ENCODE measurements around the gene UGGT1.
A peak's percentile ranks its signal among the peaks of the same experiment; 100 is the strongest.
"Not testable (repeated sequence)": the region's sequence is repeated elsewhere in the genome, so short reads cannot be mapped to it uniquely, and the experiment has no call there.

The UGGT1 gene

DNA sequence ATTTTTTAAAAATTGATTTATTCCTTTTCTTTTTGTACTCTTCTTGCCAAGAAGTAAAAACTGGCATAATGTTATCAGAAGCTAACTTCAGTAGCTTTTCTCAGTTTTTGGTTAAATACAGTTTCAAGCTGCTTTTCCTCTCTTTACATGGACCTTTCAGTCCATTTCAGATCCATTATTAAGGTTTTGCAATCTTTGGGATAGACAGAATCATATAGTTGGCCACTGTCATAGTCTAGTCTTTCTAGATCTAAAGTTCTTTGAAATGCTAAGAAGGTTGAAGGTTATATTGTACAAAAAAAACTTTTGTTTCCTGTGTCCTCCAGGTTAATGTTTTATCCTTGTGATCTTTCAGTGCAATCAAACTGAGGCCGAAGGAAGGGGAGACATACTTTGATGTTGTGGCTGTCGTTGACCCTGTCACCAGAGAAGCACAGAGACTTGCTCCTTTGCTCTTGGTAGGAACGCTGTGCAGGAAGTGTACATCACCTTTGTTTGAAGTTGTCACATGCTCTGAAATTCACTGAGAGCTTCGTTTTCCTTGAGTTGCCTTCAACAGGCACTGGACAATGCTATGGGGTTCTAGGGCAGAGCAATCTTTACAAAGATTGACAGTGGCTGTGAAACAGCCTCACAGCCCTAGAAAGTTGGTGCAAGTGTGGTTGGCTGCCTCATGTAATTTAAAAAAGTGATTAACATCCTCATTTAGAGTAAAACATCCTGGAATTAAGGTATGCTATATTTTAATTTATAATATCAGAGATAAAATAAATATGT lies 79.1 kb downstream of the UGGT1 start:
- Mint-ChIP-seq H3K27me3 (ENCODE audit: low read depth, poor library complexity) (no peaks in the 10 kb centered on the region), H3K9me3 (no peaks in the 10 kb centered on the region), H3K36me3 (ENCODE audit: low read depth) (peaks cover 64% of the 10 kb centered on the region), H3K27ac (peak overlapping the region; percentile 82), H3K4me3 (no peak overlapping the region), H3K4me1 (no peaks in the 10 kb centered on the region)
- TF ChIP-seq, protein P1, sequence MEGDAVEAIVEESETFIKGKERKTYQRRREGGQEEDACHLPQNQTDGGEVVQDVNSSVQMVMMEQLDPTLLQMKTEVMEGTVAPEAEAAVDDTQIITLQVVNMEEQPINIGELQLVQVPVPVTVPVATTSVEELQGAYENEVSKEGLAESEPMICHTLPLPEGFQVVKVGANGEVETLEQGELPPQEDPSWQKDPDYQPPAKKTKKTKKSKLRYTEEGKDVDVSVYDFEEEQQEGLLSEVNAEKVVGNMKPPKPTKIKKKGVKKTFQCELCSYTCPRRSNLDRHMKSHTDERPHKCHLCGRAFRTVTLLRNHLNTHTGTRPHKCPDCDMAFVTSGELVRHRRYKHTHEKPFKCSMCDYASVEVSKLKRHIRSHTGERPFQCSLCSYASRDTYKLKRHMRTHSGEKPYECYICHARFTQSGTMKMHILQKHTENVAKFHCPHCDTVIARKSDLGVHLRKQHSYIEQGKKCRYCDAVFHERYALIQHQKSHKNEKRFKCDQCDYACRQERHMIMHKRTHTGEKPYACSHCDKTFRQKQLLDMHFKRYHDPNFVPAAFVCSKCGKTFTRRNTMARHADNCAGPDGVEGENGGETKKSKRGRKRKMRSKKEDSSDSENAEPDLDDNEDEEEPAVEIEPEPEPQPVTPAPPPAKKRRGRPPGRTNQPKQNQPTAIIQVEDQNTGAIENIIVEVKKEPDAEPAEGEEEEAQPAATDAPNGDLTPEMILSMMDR (IDR thresholded peaks at IDR 0.05), result no peak
- DNase-seq, result no peak

DNA sequence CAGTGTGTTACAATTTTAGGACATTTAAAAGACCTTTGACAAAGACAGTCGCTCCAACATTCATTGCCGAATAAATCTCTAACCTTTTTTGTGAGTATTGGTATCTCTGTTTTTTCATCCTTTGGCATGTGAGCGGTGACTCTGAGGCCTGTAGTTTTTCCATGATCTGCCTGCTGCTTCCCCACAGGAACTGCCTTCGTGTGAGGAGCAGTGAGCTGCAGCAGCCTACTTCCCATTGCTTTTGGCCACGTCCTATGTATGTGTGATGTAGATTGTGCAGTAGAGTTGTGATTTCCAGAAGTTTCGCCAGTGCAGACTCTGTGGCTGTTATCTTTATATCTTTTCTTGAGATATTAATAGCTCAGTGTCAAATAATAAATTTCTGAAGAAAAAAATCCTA lies 79.8 kb downstream of the UGGT1 start:
- DNase-seq, result no peak
- H3K36me3 Mint-ChIP-seq (ENCODE audit: low read depth), result peaks cover 66% of the 10 kb centered on the region
- H3K4me1 Mint-ChIP-seq, result no peaks in the 10 kb centered on the region
- no peaks in the 10 kb centered on the region for H3K9me3 Mint-ChIP-seq
- H3K27me3 Mint-ChIP-seq (ENCODE audit: low read depth, poor library complexity), result no peaks in the 10 kb centered on the region
- no peak overlapping the region for H3K4me3 Mint-ChIP-seq
- H3K27ac Mint-ChIP-seq, result no peak overlapping the region
- TF ChIP-seq, protein P1 (IDR thresholded peaks at IDR 0.05), result no peak

DNA sequence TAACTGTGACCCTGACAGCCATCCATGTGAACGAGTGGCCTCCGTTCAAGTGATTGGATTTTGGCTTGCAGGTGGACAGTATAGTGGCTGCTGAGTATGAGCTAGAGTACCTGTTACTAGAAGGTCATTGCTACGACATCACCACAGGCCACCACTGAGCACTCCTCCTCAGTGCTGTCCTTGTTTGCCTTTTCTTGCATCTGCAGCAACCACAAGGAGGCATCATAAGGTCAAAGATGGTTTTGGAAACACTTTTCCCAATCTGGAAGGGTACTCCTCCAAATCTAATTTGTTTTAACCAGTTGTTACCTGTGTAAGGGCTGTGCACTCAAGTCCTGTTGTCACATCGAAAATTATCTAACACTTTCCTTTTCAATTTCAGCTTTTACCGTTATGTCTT lies 81.2 kb downstream of the UGGT1 start:
- H3K36me3 Mint-ChIP-seq (ENCODE audit: low read depth), result peaks cover 60% of the 10 kb centered on the region
- TF ChIP-seq, protein P1 (IDR thresholded peaks at IDR 0.05), result peak; percentile 28
- no peak overlapping the region for H3K27ac Mint-ChIP-seq
- H3K9me3 Mint-ChIP-seq, result no peaks in the 10 kb centered on the region
- DNase-seq, result no peak
- H3K4me1 Mint-ChIP-seq, result no peaks in the 10 kb centered on the region
- H3K4me3 Mint-ChIP-seq, result no peak overlapping the region
- no peaks in the 10 kb centered on the region for H3K27me3 Mint-ChIP-seq (ENCODE audit: low read depth, poor library complexity)

DNA sequence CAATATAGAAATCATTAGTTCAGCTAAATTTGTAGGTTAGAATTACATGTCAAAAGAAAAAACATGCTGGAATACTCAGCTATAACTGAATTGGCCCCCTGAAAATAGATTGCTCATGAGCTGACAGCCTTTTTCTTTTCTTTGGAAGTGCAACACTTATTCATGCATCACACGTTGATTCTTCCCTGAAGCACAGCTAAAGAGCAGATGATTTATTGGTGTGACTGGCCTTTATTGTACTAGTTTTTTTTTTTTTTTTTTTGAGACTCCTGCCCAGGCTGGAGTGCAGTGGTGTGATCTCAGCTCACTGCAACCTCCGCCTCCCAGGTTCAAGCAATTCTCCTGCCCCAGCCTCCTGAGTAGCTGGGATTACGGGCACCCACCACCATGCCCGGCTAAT lies 83.1 kb downstream of the UGGT1 start:
- not testable (repeated sequence) for DNase-seq; H3K4me3 Mint-ChIP-seq; H3K27ac Mint-ChIP-seq; H3K9me3 Mint-ChIP-seq; H3K27me3 Mint-ChIP-seq (ENCODE audit: low read depth, poor library complexity); H3K4me1 Mint-ChIP-seq
- H3K36me3 Mint-ChIP-seq (ENCODE audit: low read depth), result peaks cover 52% of the 10 kb centered on the region

DNA sequence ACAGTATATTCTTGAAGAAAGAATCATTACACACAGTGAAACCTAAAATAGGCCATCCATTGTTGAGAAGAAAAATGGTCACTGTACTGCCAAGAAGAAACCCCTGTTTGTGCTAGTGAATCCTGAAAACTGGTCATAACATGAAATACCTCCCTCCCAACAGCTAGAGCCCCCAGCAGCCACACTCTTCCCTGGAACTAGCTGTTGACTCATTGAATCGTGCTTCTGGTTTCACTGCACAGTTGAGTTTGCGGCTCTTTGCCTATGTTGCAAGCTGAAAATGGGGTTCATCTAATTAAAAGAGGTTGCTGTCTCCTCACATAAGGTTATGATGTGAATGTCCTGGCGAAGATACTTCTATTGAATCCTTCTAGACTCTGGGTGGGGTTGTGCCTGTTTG lies 86.3 kb downstream of the UGGT1 start:
- DNase-seq, result no peak
- no peak overlapping the region for H3K27ac Mint-ChIP-seq
- no peaks in the 10 kb centered on the region for H3K4me1 Mint-ChIP-seq
- H3K27me3 Mint-ChIP-seq (ENCODE audit: low read depth, poor library complexity), result no peaks in the 10 kb centered on the region
- H3K9me3 Mint-ChIP-seq, result no peaks in the 10 kb centered on the region
- TF ChIP-seq, protein P1 (IDR thresholded peaks at IDR 0.05), result no peak
- H3K36me3 Mint-ChIP-seq (ENCODE audit: low read depth), result peaks cover 52% of the 10 kb centered on the region
- no peak overlapping the region for H3K4me3 Mint-ChIP-seq

DNA sequence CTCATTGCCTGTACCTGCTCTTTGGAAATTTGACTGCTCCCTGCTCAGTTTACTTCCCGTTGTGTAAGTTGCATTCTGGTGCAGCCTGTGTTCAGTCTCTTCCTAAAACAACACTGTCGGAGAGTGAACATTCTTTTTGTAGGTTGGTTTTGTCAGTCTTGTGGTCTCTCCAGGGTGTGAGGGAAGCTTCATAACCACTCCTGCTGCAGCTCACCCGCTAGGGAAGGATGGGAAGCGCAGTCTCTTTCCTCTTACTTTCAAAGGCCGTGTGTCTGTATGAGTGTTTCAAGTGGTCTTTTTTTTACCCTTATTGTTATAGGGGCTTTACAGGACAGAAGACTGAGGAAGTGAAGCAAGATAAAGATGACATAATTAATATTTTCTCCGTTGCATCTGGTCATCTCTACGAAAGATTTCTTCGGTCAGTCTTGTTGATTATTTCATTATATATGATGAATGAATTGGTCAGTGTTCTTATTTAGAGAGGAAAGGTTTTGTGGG lies 87.2 kb downstream of the UGGT1 start:
- Mint-ChIP-seq H3K27me3 (ENCODE audit: low read depth, poor library complexity) (no peaks in the 10 kb centered on the region), H3K4me3 (no peak overlapping the region), H3K36me3 (ENCODE audit: low read depth) (peaks cover 49% of the 10 kb centered on the region), H3K9me3 (no peaks in the 10 kb centered on the region), H3K4me1 (no peaks in the 10 kb centered on the region), H3K27ac (no peak overlapping the region)
- TF ChIP-seq, protein P1 (IDR thresholded peaks at IDR 0.05), result no peak
- DNase-seq, result no peak
